Activated T-helper 2 cell treated with anti-CD3 and anti-CD28 coated beads, Interferon-gamma antibody, Interleukin-2, Interleukin-4, amounts not matched to agents 10 μg/mL and 5 μg/mL and 100 μg/mL, durations not matched to agents 14 hours and 24 hours and 36 hours (primary cell): Measurements from ENCODE around the gene BNC1. TPM values are rescaled to one million over a fixed set of nuclear protein-coding genes. Genes with fewer than 3 reads are reported as not detected.

ENCODE experiments used
- DNase-seq: peaks from one replicate; pipeline ENCODE4 v3.0.0; 2021; ENCODE audit warnings: low spot score
- H3K27ac Mint-ChIP-seq: one replicate; pipeline ENCODE4 v1.8.0; 2021; ENCODE audit warnings: mixed read lengths
- H3K27me3 Mint-ChIP-seq: one replicate; pipeline ENCODE4 v1.8.0; 2021; ENCODE audit warnings: low read depth, mixed read lengths
- H3K36me3 Mint-ChIP-seq: one replicate; pipeline ENCODE4 v1.8.0; 2021; ENCODE audit warnings: low read depth, mixed read lengths
- H3K4me1 Mint-ChIP-seq: one replicate; pipeline ENCODE4 v1.8.0; 2021; ENCODE audit warnings: low read depth, mixed read lengths
- H3K4me3 Mint-ChIP-seq: one replicate; pipeline ENCODE4 v1.8.0; 2021; ENCODE audit warnings: low read depth, mild to moderate bottlenecking, moderate library complexity, mixed read lengths
- H3K9me3 Mint-ChIP-seq: one replicate; pipeline ENCODE4 v1.8.0; 2021; ENCODE audit warnings: mixed read lengths
- intact Hi-C: fragments of 100-400 bp; cut with micrococcal nuclease; formaldehyde crosslinking; loops from one replicate; pipeline ENCODE4 v1.15.1; 2023
- total RNA-seq: library from RNA; stranded (reverse); gene quantifications from 2 replicates; pipeline ENCODE4 v1.2.3, GENCODE V29; 2022

BNC1 gene, protein sequence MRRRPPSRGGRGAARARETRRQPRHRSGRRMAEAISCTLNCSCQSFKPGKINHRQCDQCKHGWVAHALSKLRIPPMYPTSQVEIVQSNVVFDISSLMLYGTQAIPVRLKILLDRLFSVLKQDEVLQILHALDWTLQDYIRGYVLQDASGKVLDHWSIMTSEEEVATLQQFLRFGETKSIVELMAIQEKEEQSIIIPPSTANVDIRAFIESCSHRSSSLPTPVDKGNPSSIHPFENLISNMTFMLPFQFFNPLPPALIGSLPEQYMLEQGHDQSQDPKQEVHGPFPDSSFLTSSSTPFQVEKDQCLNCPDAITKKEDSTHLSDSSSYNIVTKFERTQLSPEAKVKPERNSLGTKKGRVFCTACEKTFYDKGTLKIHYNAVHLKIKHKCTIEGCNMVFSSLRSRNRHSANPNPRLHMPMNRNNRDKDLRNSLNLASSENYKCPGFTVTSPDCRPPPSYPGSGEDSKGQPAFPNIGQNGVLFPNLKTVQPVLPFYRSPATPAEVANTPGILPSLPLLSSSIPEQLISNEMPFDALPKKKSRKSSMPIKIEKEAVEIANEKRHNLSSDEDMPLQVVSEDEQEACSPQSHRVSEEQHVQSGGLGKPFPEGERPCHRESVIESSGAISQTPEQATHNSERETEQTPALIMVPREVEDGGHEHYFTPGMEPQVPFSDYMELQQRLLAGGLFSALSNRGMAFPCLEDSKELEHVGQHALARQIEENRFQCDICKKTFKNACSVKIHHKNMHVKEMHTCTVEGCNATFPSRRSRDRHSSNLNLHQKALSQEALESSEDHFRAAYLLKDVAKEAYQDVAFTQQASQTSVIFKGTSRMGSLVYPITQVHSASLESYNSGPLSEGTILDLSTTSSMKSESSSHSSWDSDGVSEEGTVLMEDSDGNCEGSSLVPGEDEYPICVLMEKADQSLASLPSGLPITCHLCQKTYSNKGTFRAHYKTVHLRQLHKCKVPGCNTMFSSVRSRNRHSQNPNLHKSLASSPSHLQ
- total RNA-seq: not detected in 2 replicates

DNA sequence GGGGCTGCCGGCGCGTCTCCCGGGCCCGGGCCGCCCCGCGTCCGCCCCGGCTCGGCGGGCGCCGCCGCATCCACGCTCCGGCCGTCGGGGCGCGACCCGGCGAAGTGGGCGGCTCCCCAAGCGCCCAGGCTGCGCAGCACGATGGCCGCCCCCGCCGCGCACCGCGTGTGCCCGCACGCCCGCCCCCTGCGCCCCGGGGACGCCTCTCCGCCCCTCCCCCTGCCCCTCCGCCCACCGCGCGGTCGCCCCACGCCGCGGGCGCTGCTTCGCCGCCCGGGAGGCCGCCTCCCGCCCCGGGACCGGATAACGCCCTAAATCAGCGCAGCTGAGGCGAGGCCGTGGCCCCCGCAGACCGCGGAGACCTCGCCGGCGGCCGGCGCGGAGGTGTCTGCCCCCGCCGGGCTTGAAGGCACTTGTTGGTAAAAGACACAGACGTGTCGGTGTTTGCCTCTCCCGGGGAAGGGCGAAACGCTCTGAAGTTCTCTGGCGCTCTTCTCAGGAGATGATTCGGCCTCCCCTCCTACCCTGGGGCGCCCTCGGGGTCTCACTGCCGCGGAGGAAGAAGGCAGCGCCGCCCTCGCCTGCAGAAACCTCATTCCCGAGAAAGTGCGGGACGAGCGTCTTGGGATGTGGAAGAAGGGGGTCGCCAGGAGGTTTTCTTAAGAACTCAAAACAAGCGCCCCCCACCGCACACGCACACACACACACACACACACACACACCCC lies at the start of gene BNC1:
Gene BNC1, minus strand, starts transcription at position 106 of the 725 bp plus-strand sequence. Its CDS starts 36 bp downstream, at position 70.
- Mint-ChIP-seq H3K4me3 (no peak within 1 kb of the TSS), H3K27ac (no peak within 1 kb of the TSS), H3K9me3 (no peaks in the 10 kb centered on the region), H3K27me3 (peaks cover 75% of the 10 kb centered on the region), H3K4me1 (no peaks in the 10 kb centered on the region), H3K36me3 (no peaks in the 10 kb centered on the region)
- no peak for DNase-seq
- intact Hi-C loops: no loop called here

DNA sequence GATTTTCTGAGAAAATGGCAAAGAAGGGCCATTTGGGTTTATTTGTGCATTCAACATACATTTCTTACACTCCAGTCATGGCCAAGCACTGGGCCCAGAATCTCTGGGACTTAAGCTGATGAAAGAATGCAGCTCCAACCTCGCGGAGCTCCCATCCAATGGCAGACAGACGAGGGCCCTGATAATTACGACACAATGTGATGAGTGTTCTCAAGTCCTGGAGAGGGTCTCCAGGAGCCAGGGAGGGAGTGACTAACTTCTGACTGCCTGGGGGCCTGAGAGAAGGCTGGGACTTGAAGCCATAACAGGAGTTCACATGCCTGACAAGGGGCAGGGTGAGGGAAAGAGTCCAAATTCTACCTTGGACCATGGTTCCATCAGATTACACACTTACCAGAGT lies 42.6 kb upstream of the BNC1 start:
- no peak overlapping the region for H3K4me3 Mint-ChIP-seq
- no peaks in the 10 kb centered on the region for H3K9me3 Mint-ChIP-seq
- no peaks in the 10 kb centered on the region for H3K4me1 Mint-ChIP-seq
- H3K36me3 Mint-ChIP-seq: no peaks in the 10 kb centered on the region
- no peak for DNase-seq
- H3K27ac Mint-ChIP-seq: no peak overlapping the region
- intact Hi-C loops: no loop called here
- H3K27me3 Mint-ChIP-seq: no peaks in the 10 kb centered on the region

DNA sequence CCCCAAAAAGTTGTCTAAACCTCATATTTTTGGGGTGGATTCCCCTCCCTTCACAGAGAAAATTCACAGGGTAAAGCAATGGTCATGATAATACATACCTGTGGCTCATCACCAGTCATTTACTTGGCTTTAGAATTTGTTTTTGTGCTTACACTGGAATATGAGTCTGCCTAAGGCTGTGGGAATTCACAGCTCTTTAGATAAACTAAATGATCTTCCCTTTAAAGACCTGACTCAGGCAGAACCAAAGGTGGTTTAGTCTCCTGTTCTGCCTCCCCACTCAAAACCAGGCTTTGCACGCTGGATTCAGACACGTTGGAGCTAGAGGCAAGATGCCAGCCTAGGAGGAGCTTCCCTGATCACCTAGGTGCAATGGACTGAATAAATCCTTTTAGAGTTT lies 40.3 kb upstream of the BNC1 start:
- no peak overlapping the region for H3K27ac Mint-ChIP-seq
- no peaks in the 10 kb centered on the region for H3K9me3 Mint-ChIP-seq
- H3K4me1 Mint-ChIP-seq: no peaks in the 10 kb centered on the region
- peaks cover 3% of the 10 kb centered on the region for H3K27me3 Mint-ChIP-seq
- H3K36me3 Mint-ChIP-seq: no peaks in the 10 kb centered on the region
- H3K4me3 Mint-ChIP-seq: no peak overlapping the region
- intact Hi-C loops: no loop called here
- no peak for DNase-seq

DNA sequence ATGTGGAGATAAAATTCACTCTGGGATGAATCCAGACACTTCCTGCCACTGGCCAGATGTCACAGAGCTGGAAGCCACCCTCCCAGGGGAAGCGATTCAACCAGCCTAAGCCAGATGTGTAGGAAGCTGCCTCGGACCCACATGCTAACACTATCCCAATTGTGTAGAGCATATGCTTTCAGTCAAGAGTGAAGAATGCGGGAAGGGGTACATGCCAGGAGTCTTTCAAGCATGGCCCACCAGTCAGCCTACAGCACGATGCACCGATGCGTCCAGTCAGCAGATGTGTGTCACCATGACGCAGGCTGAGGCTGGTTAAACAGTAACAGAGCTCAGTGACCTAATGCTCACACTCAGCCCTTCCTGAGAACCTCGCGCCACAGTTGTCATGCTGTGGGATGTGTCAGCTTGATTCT lies 38.8 kb upstream of the BNC1 start:
- H3K36me3 Mint-ChIP-seq: no peaks in the 10 kb centered on the region
- DNase-seq: no peak
- H3K4me3 Mint-ChIP-seq: no peak overlapping the region
- peaks cover 3% of the 10 kb centered on the region for H3K27me3 Mint-ChIP-seq
- H3K4me1 Mint-ChIP-seq: no peaks in the 10 kb centered on the region
- no peaks in the 10 kb centered on the region for H3K9me3 Mint-ChIP-seq
- H3K27ac Mint-ChIP-seq: no peak overlapping the region
- intact Hi-C loops: no loop called here

DNA sequence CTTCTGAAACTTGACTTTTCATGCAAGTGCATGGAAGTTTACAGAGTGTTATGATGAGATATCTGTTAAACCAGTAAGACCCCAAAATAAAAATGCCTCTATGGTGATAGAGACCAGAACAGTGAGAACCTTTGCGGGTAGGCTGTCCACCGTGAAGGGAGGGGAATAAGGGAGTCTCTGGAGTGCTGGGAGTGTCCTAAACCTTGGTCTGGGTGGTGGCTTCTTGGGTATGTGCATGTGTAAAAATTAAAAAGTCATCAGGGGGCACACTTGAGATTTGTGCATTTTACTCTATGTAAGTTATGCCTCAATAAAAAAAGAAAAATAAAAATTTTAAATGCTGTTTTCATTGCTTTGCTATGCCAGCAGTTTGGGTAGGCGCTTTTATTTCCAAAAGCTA lies 38.2 kb upstream of the BNC1 start:
- intact Hi-C loops: no loop called here

DNA sequence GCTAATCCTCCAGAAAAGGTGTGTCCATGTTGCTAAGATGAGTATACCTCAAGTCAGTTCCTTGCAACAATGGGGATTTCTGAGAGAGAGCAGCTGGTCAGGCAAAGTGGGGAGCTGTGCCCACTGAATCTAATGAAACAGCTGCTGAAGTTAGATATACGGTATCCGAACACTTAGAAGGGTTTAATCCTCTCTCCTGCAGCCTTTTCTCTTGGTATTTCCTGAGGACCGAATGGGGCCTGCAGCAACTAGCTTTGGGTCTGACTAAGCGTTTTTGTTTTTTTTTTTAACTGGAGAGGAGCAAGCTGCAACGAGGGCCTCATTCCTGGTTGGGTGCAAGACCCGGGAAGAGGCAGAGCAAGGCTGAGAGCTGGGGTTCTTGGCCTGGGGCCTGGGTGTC lies 37.6 kb upstream of the BNC1 start:
- Mint-ChIP-seq H3K27ac (no peak overlapping the region), H3K4me1 (no peaks in the 10 kb centered on the region), H3K4me3 (no peak overlapping the region), H3K9me3 (no peaks in the 10 kb centered on the region), H3K36me3 (no peaks in the 10 kb centered on the region), H3K27me3 (peaks cover 3% of the 10 kb centered on the region)
- DNase-seq: no peak
- intact Hi-C loops: no loop called here

More for the DNA sequence above, 38.2 kb upstream of the BNC1 start:
- Mint-ChIP-seq H3K4me1 (no peaks in the 10 kb centered on the region), H3K27me3 (peaks cover 3% of the 10 kb centered on the region), H3K36me3 (no peaks in the 10 kb centered on the region), H3K27ac (no peak overlapping the region), H3K9me3 (no peaks in the 10 kb centered on the region), H3K4me3 (no peak overlapping the region)
- no peak for DNase-seq

DNA sequence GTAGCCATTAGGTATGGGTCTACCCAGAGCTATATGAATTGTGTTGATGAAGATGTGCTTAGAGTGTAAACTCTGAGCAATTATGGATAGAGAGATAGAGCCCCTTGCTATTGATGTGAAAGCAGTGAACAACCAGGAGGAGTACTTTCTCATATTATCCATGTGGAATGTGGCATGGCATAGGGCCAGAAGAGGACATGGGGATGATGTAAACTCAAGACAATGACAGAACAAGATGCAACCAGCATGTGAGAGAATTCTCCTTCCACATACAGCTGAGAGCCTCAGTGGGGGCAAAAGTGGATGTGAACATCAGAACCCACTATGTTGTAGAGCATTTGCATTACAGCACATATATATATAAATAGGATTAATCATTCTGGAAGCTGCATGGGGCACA lies 36.4 kb upstream of the BNC1 start:
- H3K4me3 Mint-ChIP-seq: no peak overlapping the region
- DNase-seq: no peak
- intact Hi-C loops: no loop called here
- H3K9me3 Mint-ChIP-seq: no peaks in the 10 kb centered on the region
- H3K27ac Mint-ChIP-seq: no peak overlapping the region
- peaks cover 3% of the 10 kb centered on the region for H3K27me3 Mint-ChIP-seq
- no peaks in the 10 kb centered on the region for H3K36me3 Mint-ChIP-seq
- H3K4me1 Mint-ChIP-seq: no peaks in the 10 kb centered on the region

DNA sequence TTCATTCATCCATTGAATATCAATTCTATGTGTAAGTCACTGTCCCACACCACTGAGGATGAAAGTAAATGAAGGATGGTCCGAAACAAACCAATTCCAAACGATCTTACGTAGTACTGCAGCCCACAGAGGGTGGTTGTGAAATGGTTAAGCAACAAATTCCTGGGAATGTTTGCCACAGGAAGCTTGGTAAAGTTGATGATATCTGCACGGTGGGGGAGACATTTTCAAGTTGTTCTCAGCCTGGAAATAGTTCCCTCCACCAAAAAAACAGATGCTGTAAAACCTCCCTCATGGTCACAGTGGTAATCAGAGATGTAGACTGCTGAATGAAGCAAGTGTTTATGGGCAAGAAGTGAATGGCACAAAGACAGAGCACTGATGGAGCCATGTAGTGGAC lies 35.9 kb upstream of the BNC1 start:
- Mint-ChIP-seq H3K9me3 (no peaks in the 10 kb centered on the region), H3K27me3 (peaks cover 3% of the 10 kb centered on the region), H3K4me3 (no peak overlapping the region), H3K36me3 (no peaks in the 10 kb centered on the region), H3K27ac (no peak overlapping the region), H3K4me1 (no peaks in the 10 kb centered on the region)
- no peak for DNase-seq
- intact Hi-C loops: no loop called here

DNA sequence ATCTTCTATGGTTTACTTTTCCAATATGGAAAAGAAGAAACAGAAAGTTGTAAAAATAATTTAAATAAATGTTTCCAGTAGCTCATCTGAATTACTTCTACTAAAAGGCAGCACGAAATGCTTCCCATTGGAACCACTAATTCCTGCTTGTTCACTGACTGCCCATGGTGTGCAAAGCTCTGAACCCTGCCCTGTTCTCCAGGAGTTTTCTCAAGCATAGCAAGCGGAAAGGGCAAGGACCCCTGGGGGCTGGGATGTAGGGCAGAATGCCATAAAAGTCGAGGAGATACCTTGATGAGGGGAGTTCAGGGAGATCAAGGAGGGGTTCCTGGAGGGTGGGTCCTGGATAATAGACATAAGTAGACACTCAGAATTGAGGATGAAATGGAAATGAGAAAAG lies 35.3 kb upstream of the BNC1 start:
- intact Hi-C loops: no loop called here
- H3K27me3 Mint-ChIP-seq: peaks cover 3% of the 10 kb centered on the region
- H3K4me1 Mint-ChIP-seq: no peaks in the 10 kb centered on the region
- no peak overlapping the region for H3K27ac Mint-ChIP-seq
- no peaks in the 10 kb centered on the region for H3K36me3 Mint-ChIP-seq
- H3K9me3 Mint-ChIP-seq: no peaks in the 10 kb centered on the region
- no peak for DNase-seq
- no peak overlapping the region for H3K4me3 Mint-ChIP-seq

DNA sequence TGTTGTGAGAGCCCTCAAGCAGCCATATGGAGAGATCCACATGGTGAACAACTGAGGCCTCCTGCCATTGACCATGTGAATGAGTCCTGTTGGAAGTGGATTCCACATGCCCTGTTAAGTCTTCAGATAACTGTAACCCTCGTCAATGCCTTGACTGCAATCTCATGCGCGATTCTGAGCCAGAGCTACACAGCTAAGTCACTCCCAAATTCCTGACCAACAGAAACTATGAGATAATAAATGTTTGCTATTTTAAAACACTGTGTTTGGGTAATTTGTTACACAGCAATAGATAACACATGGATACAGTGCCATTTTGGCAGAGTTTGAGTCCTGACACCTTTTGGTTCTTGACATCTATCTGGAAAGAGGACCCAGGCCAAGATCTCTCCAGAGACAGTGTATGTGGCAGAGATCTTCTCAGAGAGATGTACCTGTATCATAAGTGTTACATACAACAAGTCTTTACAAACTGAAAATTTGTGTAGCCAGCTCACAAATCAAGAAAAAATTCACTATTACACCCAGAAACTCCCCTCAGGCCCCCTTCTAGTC lies 34.5 kb upstream of the BNC1 start:
- Mint-ChIP-seq H3K27ac (no peak overlapping the region), H3K4me1 (no peaks in the 10 kb centered on the region), H3K36me3 (no peaks in the 10 kb centered on the region)

DNA sequence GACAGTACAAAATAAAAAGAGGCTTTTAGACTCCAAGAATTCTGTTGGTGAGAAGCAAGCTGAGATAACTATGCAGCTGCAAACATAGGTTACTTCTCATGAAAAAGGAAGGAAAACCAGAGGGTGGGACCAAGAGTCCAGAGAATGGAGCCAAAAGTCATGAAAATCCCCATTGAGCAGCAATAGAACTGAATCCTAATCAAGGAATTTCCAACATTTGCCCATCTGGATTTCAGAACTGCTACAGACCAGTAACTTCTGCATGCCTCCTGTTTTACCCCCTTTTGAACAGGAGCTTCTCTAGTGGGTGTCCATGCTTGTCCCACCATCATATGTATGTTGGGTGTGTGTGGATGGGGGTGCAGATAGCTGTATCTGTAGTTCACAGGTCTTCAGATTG lies 33.6 kb upstream of the BNC1 start:
- Mint-ChIP-seq H3K4me1 (no peaks in the 10 kb centered on the region), H3K9me3 (no peaks in the 10 kb centered on the region), H3K4me3 (no peak overlapping the region), H3K36me3 (no peaks in the 10 kb centered on the region), H3K27me3 (peaks cover 3% of the 10 kb centered on the region), H3K27ac (no peak overlapping the region)
- intact Hi-C loops: no loop called here
- DNase-seq: no peak

More for the DNA sequence above, 34.5 kb upstream of the BNC1 start:
- intact Hi-C loops: no loop called here
- H3K9me3 Mint-ChIP-seq: no peaks in the 10 kb centered on the region
- H3K27me3 Mint-ChIP-seq: peaks cover 3% of the 10 kb centered on the region
- H3K4me3 Mint-ChIP-seq: no peak overlapping the region
- no peak for DNase-seq

DNA sequence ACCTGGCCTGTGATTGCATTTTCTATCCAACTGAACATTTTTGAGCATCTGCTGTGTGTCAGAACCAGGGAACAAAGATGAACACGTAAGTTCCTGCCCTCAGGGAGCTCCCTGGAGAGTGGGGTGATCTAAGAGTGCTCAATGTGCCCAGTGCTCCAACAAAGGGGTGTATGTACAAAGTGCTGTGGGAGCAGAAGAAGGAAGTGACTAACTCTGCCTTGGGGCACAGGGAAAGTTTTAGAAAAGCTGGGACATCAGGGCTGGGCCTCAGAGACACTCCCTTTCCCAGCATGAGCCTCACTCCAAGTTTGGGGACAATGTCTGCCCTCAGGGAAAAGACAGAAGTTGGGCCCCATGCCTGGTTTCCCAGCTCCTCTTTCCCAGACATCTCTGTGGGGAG lies 27.6 kb upstream of the BNC1 start:
- no peak overlapping the region for H3K27ac Mint-ChIP-seq
- peaks cover 6% of the 10 kb centered on the region for H3K27me3 Mint-ChIP-seq
- intact Hi-C loops: no loop called here
- no peaks in the 10 kb centered on the region for H3K9me3 Mint-ChIP-seq
- H3K4me3 Mint-ChIP-seq: no peak overlapping the region
- DNase-seq: no peak
- H3K36me3 Mint-ChIP-seq: no peaks in the 10 kb centered on the region
- no peaks in the 10 kb centered on the region for H3K4me1 Mint-ChIP-seq
